Measurements from ENCODE around the gene MKRN1.
"Not testable (repeated sequence)": the region's sequence is repeated elsewhere in the genome, so short reads cannot be mapped to it uniquely, and the experiment has no call there.

MKRN1 gene

GRCh38 chr7:140479062-140479738, at the start of gene MKRN1:
Gene MKRN1 (minus strand): TSS chr7:140479505. CDS start chr7:140479344, 161 bp downstream.
- DNase-seq (ENCODE audit: low read depth): peak; percentile 88

- no peak for DNase-seq (ENCODE audit: low read depth)
Measured at GRCh38 chr7:140526787-140527664, 47.7 kb upstream of the MKRN1 start.

- no peak for DNase-seq (ENCODE audit: low read depth)
Measured at GRCh38 chr7:140526214-140526613, 46.9 kb upstream of the MKRN1 start.

GRCh38 chr7:140525743-140526142, 46.4 kb upstream of the MKRN1 start:
- DNase-seq (ENCODE audit: low read depth): peak; percentile 14

- DNase-seq (ENCODE audit: low read depth): no peak
Measured at GRCh38 chr7:140521421-140521820, 42.1 kb upstream of the MKRN1 start.

GRCh38 chr7:140519007-140519399, 39.7 kb upstream of the MKRN1 start:
- no peak for DNase-seq (ENCODE audit: low read depth)

GRCh38 chr7:140518370-140519006, 39.2 kb upstream of the MKRN1 start:
- DNase-seq (ENCODE audit: low read depth): no peak

- peak; percentile 47 for DNase-seq (ENCODE audit: low read depth)
Measured at GRCh38 chr7:140517546-140518369, 38.5 kb upstream of the MKRN1 start.

- DNase-seq (ENCODE audit: low read depth): no peak
Measured at GRCh38 chr7:140512317-140513000, 33.2 kb upstream of the MKRN1 start.

GRCh38 chr7:140509789-140510188, 30.5 kb upstream of the MKRN1 start:
- no peak for DNase-seq (ENCODE audit: low read depth)

- not testable (repeated sequence) for DNase-seq (ENCODE audit: low read depth)
Measured at GRCh38 chr7:140507556-140507955, 28.3 kb upstream of the MKRN1 start.

- no peak for DNase-seq (ENCODE audit: low read depth)
Measured at GRCh38 chr7:140506788-140507464, 27.6 kb upstream of the MKRN1 start.

GRCh38 chr7:140501966-140502365, 22.7 kb upstream of the MKRN1 start:
- DNase-seq (ENCODE audit: low read depth): no peak

GRCh38 chr7:140497807-140498206, 18.5 kb upstream of the MKRN1 start:
- not testable (repeated sequence) for DNase-seq (ENCODE audit: low read depth)

- no peak for DNase-seq (ENCODE audit: low read depth)
Measured at GRCh38 chr7:140497241-140497769, 18.0 kb upstream of the MKRN1 start.

GRCh38 chr7:140495514-140496097, 16.3 kb upstream of the MKRN1 start:
- DNase-seq (ENCODE audit: low read depth): no peak

- DNase-seq (ENCODE audit: low read depth): no peak
Measured at GRCh38 chr7:140494867-140495266, 15.6 kb upstream of the MKRN1 start.

- no peak for DNase-seq (ENCODE audit: low read depth)
Measured at GRCh38 chr7:140489026-140489359, 9.7 kb upstream of the MKRN1 start.

GRCh38 chr7:140485500-140486265, 6.4 kb upstream of the MKRN1 start:
- DNase-seq (ENCODE audit: low read depth): no peak

All from activated T-helper 9 cell treated with anti-CD3 and anti-CD28 coated beads, Interleukin-2, amount 50 U/mL, for 16 hours (primary cell).